NCI-H146 treated with DMSO at 0.1 percent for 48 hours (cell line): ENCODE data around the gene DNER.
A peak's percentile ranks its signal among the peaks of the same experiment; 100 is the strongest.
"Not testable (repeated sequence)": the region's sequence is repeated elsewhere in the genome, so short reads cannot be mapped to it uniquely, and the experiment has no call there.

ENCODE experiments used
- DNase-seq: peaks from one replicate; lab custom pipeline; 2025; ENCODE audit not compliant: unreplicated experiment; lab: John Stamatoyannopoulos, UW

DNER gene

GRCh38 chr2:229718057-229718456, 3.7 kb upstream of the DNER start:
- no peak for DNase-seq

- DNase-seq: peak; percentile 55
Observed at GRCh38 chr2:229715895-229716507, 1.6 kb upstream of the DNER start.

DNA sequence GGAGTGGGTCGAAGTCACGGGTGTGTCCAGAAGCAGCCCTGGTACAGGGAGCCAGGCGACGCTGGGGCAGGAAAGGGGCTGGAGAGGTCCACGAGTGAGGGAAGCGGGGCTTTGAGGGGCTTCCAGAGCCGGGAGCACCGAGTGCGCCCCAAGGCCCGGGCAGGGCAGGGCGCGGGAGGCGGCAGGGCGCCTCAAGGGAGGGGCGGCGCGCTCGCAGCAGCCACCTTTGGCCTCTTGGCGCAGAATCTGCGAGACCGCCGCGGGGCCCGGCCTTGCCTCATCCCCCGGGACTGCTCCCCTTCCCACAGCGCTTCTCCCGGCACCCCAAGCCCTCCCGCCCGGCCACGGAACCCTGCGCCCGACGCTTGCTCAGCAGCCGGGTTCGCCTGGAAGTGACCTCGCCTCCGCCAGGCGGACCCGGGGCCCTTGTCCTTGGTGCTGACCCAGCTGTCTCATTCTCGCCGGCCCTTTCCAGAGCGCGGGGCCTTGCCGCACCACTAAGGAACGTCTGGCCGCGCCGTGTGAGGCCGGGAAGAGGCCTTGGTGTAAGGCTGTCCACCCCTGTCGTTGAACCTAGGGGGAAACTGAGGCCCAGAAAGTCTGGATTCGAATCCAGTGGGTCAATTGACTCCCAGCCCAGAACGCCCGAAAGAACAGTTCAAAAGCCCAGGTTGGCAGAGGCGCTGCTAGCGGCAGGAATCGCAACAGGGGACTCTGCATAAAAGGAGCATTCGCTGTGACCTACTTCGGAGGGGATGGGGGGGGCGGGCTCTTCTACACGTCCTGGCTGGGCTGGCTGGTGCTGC, 584 bp upstream of the DNER start:
- DNase-seq: peak; percentile 25

DNA sequence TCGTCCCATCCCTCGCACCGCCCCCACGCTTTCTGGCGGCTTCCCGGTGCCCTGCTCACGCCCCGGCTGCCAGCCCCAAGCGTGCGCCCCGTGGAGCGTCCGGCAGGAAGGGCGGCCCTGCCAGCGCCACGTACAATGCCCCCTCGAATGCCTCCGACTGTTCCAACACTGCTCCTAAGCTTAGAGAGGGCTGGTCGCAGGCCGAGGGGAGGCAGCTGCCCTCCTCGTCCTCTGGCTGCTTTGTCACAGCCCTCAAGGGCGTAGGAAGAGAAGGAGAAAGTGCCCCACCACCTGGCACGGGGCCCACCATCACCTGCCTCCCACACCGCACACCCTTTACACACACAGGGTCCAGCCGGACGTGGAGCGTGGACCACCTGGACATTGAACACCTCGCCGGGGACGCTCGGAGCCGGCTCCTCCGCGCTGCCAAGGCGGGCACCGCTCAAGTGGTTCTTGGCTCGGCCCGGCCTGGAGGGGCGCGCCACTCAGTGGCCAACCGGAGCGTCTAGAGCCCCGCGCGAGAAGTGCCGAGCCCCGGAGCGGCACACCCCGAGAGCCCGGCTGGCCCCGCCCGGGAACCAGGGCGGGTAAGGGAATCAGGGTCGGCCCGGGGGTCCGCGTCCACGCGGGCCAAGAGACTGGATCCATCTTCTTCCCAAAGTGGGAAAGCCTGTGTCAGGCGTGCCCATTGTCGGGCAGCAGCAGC, 830 bp downstream of the DNER start:
- DNase-seq: peak; percentile 3

- DNase-seq: no peak
Observed at GRCh38 chr2:229712136-229712535, 2.2 kb downstream of the DNER start.

GRCh38 chr2:229708335-229708734, 6.0 kb downstream of the DNER start:
- DNase-seq: no peak

DNA sequence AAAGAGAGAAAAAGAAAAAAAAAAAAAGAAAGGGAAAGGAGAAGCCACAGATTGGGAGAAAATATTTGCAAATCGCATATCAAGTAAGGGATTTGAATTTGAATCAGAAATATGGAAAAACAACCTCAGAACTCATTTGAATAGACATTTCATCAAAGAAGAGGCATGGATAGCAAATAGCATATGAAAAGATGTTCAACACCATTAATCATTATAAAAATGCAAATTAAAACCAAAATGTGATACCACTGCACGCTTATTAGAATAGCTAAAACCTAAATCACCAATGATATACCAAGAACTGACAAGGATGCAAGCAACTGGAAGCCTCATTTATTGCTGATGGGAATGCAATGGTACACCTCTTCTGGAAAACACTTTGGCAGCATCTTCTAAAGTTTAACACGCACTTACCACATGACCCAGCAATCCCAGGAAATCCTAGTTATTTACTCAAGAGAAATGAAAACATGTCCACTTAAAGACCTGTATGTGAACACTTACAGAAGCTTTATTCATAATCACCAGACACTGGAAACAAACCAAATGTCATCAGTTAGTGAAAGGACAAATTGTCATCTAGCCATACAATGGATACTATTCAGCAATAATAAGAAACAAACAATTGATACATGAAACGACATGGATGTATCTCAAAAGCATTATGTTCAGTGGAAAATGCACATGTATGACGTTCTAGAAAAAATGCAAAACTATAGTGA, 10.3 kb downstream of the DNER start:
- no peak for DNase-seq

GRCh38 chr2:229701716-229702115, 12.6 kb downstream of the DNER start:
- no peak for DNase-seq

DNA sequence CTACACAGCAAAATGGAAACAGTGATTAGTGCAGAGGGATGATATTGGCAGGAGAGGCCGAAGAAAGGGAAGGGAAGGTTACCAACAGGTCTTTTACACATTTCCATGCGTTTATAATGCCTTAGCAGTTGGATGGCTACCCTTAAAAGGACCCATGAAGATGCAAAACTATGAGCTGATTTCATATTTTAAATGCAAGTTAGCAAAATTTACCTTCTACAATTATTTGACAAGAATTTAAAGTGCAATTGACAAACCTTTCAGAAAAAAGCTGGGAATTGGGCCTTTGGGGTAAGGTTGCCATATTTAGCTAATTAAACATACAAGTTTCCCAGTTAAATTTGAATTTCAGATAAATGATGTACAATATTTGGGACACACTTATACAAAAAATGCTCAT, 13.3 kb downstream of the DNER start:
- no peak for DNase-seq

DNA sequence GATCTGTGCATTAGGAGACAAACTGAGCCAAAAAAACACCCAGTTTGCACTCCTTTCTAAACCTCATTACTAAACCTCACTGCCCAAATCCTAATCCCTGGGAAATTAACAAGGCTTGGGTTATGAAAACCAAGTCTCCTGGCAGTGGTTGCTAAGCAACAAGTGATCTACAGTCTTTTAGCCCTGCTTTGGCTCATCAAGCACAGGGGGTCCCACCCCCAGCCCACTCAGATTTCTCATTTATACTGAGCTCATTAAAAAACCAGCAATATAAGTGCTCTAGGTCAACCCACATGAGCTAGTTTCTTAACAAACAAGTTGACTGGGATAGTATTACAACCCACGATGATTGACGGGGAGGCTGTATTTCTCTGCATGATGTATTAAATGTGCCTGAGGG, 18.4 kb downstream of the DNER start:
- DNase-seq: no peak

GRCh38 chr2:229693845-229694244, 20.5 kb downstream of the DNER start:
- DNase-seq: not testable (repeated sequence)

- no peak for DNase-seq
Observed at GRCh38 chr2:229691631-229692030, 22.7 kb downstream of the DNER start.

DNA sequence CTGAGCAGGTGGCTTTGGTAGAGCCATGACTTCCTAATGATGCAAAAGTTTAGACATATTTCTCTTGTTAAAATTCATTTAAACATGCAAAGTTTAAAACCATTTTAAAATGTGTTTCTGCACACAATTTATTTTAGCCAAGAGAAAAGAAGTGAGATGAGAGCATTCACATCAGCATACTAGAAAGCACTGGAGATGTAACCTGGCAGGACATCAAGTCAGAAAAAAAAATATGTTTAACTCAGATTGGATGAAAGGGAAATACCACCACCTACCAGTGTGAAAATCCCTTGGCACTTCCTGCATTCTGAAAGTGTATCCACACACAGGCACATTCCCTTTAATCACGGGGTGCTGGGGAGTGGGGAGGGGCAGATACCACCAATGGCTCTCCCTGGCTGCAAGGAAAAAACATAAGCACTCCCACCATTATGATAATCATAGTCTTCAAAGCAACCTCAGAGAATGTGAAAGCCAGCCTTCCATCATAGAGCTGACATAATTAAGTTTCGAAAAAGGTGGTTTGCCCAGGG, 25.0 kb downstream of the DNER start:
- no peak for DNase-seq

DNA sequence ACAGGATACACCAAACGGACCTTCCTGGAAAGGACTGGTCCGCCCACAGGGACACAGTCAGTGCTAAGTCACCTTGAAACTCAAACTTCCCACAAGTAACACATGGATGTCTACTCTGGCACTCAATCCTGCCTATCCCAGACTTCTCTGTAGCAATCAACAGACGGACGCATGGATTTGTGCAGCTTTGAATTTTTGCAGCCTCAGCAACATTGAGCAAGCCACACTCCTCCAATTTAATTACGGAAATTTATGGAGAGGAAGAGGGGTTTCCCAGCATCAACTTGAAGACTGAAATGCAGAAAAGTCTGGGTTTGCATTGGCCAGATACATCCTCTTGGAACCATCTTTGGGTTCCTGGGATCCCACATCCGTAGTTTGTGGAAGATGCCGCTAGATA, 26.2 kb downstream of the DNER start:
- DNase-seq: no peak

DNA sequence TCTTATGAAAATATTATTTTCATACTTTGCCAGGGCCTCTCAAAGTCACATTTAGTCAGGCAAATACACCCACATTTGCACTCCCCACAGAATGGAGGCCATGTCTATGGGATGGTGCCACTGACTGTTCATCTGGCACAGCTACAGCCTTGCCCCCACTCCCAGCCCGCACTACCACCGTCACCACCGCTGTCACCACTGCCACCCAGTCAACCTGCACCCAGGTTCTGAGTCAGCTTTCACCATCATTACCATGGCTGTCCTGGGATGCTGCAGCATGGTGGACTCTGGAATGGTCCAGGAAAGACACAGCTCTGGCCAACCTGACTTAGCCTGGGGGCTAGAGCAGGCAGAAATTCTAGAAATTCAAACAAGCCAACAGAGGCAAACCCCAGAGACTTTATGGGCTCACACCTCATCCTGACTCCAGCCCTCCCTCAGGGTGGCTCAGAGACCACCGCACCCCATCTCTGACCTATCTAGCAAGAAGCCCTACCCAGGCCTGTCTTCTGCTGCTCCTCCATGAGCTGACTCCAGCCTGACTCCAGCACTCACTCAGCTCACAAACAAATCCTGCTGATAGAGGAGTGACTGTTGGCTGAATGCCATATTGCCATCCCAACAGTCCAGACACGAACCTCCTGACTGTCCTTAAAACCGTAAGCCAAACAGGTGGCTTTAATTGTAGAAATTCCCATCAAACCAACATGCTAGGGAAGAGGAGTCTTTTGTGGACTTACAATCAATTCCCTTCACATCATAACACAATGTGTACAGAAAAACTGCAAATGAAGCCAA, 28.0 kb downstream of the DNER start:
- peak; percentile 23 for DNase-seq

DNA sequence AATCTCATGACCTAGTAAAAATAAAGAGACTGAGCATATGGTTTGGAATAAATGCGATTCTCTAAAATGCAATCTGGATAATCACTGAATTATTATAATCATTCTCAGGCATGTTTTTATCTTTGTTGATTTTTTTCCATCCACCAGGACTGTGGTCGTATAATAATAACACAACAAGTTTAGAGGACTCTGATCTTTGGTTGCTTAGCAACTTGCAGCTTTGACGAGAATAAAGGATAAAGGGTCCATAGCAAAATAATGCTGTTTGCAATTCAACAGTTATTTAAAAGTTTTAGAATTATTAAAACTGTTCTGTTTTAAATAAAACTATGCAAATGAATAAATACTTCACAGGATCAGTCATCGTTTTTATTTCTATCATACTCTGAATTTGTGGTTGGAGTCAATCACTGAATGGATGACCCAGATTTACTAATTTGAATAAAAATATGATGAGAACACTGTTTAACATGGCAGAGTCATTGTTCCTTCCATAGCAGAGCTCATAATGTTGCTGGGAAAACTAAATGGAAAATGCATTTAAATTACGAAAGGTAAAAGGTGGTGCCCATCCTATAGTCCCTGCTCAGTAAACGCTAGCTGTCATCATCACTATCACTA, 29.3 kb downstream of the DNER start:
- no peak for DNase-seq

DNA sequence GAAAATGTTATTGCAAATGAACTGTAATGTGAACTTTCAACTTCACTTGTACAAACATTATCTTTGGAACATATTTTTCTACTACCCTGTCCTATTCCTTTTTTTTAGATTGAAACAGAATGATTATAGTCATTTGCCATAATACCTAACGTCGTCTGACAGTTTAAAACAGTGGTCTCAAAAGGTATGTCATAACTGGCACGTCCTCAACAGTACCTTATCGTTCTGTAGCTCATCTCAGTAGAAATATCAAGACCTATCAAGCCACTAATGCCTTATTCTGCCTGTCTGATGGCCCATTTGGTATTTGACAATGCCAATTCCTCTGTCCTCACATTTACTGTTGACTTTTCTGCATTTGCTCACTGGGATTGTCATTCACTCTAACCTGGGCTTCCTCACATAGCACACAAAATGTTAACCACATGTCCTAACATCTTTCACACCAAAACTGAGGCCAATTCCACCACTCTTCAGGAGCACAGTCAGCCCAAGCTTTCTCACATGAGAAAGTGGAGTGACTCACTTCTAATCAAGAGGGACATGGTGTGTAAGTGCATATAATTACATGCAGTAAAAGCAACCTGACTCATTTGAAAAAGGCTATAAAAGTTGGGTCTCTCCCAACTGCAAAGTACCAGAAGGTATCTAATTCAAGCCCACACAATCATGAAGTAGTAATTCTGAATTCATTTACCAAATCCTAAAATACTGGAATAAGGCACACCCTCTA, 34.8 kb downstream of the DNER start:
- DNase-seq: no peak

- no peak for DNase-seq
Observed at GRCh38 chr2:229675569-229675968, 38.8 kb downstream of the DNER start.

DNA sequence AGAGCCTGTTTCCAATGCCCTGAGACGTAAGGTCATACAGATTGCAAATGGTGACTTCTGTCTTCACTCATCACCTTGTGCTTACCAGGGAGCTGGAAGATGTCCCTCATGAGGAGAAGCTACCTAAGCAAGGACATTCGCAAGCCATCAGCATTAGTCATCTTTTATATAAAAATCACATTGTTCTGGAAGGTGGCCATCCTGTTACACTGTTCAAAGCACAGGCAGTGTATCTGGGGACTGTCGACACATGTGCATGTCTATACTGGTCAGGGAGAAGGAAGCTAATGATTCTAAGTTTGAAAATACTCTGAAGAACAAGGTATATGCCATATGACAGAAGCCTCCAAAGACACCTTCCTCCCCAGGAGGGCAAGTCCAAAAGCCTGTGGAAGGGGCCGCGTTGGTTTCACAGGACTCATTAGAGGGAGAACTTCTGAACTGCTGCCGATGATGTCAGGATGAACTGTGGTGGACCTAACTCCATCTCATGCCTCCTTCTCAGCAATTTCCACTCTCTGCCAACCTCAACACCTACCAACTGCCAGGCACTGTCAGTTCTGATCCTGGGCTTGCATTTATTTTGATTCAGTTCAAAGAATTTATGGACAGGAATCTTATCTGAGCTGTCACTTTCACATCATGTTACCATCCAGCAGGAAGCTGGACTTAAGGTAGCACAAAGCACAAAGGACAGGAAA, 39.4 kb downstream of the DNER start:
- no peak for DNase-seq
